NCI-H748 (cell line): ENCODE measurements around the gene FAM110A.
A peak's percentile ranks its signal among the peaks of the same experiment; 100 is the strongest.
"Not testable (repeated sequence)": the region's sequence is repeated elsewhere in the genome, so short reads cannot be mapped to it uniquely, and the experiment has no call there.

Experiments used
- DNase-seq: peaks from one replicate; lab custom pipeline; 2025; ENCODE audit not compliant: unreplicated experiment; lab: John Stamatoyannopoulos, UW

The FAM110A gene

GRCh38 chr20:833450-834150 is at the start of gene FAM110A:
Gene FAM110A, plus strand, starts transcription at chr20:833715. Its CDS starts 11,090 bp downstream, at chr20:844805.
- peak; percentile 99 for DNase-seq

GRCh38 chr20:787825-788224 is 45.7 kb upstream of the FAM110A start:
- no peak for DNase-seq

- no peak for DNase-seq
Measured at GRCh38 chr20:791056-791455, 42.5 kb upstream of the FAM110A start.

- no peak for DNase-seq
Measured at GRCh38 chr20:792248-792647, 41.3 kb upstream of the FAM110A start.

- DNase-seq = no peak
Measured at GRCh38 chr20:796921-797320, 36.6 kb upstream of the FAM110A start.

GRCh38 chr20:798746-799145 is 34.8 kb upstream of the FAM110A start:
- not testable (repeated sequence) for DNase-seq

GRCh38 chr20:800026-800425 is 33.5 kb upstream of the FAM110A start:
- DNase-seq = not testable (repeated sequence)

- DNase-seq = no peak
Measured at GRCh38 chr20:801678-802077, 31.8 kb upstream of the FAM110A start.

GRCh38 chr20:805713-806112 is 27.8 kb upstream of the FAM110A start:
- peak; percentile 30 for DNase-seq

- not testable (repeated sequence) for DNase-seq
Measured at GRCh38 chr20:811776-812434, 21.6 kb upstream of the FAM110A start.

GRCh38 chr20:812435-812814 is 21.1 kb upstream of the FAM110A start:
- not testable (repeated sequence) for DNase-seq

- no peak for DNase-seq
Measured at GRCh38 chr20:813390-813789, 20.1 kb upstream of the FAM110A start.

GRCh38 chr20:815226-815625 is 18.3 kb upstream of the FAM110A start:
- DNase-seq = no peak

GRCh38 chr20:815914-816606 is 17.5 kb upstream of the FAM110A start:
- peak; percentile 77 for DNase-seq

- no peak for DNase-seq
Measured at GRCh38 chr20:818001-818664, 15.4 kb upstream of the FAM110A start.

- DNase-seq = no peak
Measured at GRCh38 chr20:819680-820322, 13.7 kb upstream of the FAM110A start.

GRCh38 chr20:820323-820953 is 13.1 kb upstream of the FAM110A start:
- DNase-seq = no peak

GRCh38 chr20:821046-821730 is 12.3 kb upstream of the FAM110A start:
- no peak for DNase-seq

GRCh38 chr20:821731-822065 is 11.8 kb upstream of the FAM110A start:
- no peak for DNase-seq
